Endothelial cell of umbilical vein (primary cell): ENCODE results near the gene SERPINE1. TPM values are rescaled to one million over a fixed set of nuclear protein-coding genes. Genes with fewer than 3 reads are reported as not detected.
"Not testable (repeated sequence)": the region's sequence is repeated elsewhere in the genome, so short reads cannot be mapped to it uniquely, and the experiment has no call there.

Experiments
- BruUV-seq: library from RNA; stranded (reverse); fragments of 400-500 nt; replicated peaks from 2 replicates; lab custom pipeline; 2021; lab: Mats Ljungman, UMichigan
- CTCF ChIA-PET: fragments of 300-600, 350-600 bp; sonication (Branson Sonifier 250); formaldehyde crosslinking; loops from one replicate; lab custom pipeline; 2021; ENCODE audit warnings: antibody characterized with exemption, inconsistent platforms; lab: Charles Lee
- POLR2A ChIA-PET: fragments of 300-600, 350-600 bp; sonication (Branson Sonifier 250); formaldehyde crosslinking; loops from one replicate; lab custom pipeline; 2021; ENCODE audit warnings: antibody characterized with exemption, inconsistent platforms; lab: Charles Lee
- DNase-seq: peaks from one replicate; pipeline ENCODE4 v3.0.0-alpha.2; 2011; ENCODE audit warnings: low read depth, low spot score
- FAIRE-seq: peaks from 2 replicates; lab custom pipeline; 2011; peaks lifted over from hg19 to GRCh38; lab: Jason Lieb, UNC
- H2AFZ ChIP-seq: 2 replicates; pipeline ENCODE4 v1.6.0; 2012; ENCODE audit warnings: low read depth, low read length, control low read depth, inconsistent platforms
- H3K27ac ChIP-seq: 2 replicates; pipeline ENCODE4 v1.5.1; 2011; ENCODE audit warnings: low read depth, mild to moderate bottlenecking, control low read depth, low read length, moderate library complexity; ENCODE audit not compliant: insufficient read depth
- H3K27me3 ChIP-seq, 2 experiments: 2 replicates each; pipeline versions ENCODE4 v1.6.0 to v1.6.1; 2011; ENCODE audit warnings: low read length in 2 of 2, mixed read lengths in 1 of 2; ENCODE audit not compliant: control insufficient read depth in 2 of 2, insufficient read depth in 2 of 2
- H3K36me3 ChIP-seq, 2 experiments: 2 replicates in 1 of 2; 3 replicates in 1 of 2; pipeline ENCODE4 v1.5.1; 2011; ENCODE audit warnings: low read length in 2 of 2, mild to moderate bottlenecking in 1 of 2, moderate library complexity in 1 of 2; ENCODE audit not compliant: control insufficient read depth in 2 of 2, insufficient read depth in 2 of 2; ENCODE audit errors: extremely low read depth in 1 of 2
- H3K4me1 ChIP-seq: 3 replicates; pipeline ENCODE4 v1.5.1; 2011; ENCODE audit warnings: mild to moderate bottlenecking, low read length; ENCODE audit not compliant: control insufficient read depth, insufficient read depth; ENCODE audit errors: extremely low read depth
- H3K4me2 ChIP-seq: 2 replicates; pipeline ENCODE4 v1.6.1; 2011; ENCODE audit warnings: low read length, control low read depth, mixed read lengths; ENCODE audit not compliant: insufficient read depth
- H3K4me3 ChIP-seq, 3 experiments: fragments of 200-600 bp in 1 of 3; sonication (generic), shearing (Covaris generic) in 1 of 3; replicated peaks in 1 of 3; 2 replicates each; pipeline ENCODE4 v1.5.1; 2011 to 2016; ENCODE audit warnings: control low read depth in 3 of 3, low read length in 3 of 3, mild to moderate bottlenecking in 2 of 3, inconsistent platforms in 1 of 3, low read depth in 1 of 3, moderate library complexity in 1 of 3; ENCODE audit not compliant: insufficient read depth in 1 of 3
- H3K79me2 ChIP-seq: 2 replicates; pipeline ENCODE4 v1.6.0; 2012; ENCODE audit warnings: low read length, inconsistent platforms; ENCODE audit not compliant: control insufficient read depth, insufficient read depth
- H3K9ac ChIP-seq: replicated peaks from 2 replicates; pipeline ENCODE3; 2011; ENCODE audit warnings: low read length, control low read depth; ENCODE audit not compliant: insufficient read depth; ENCODE audit errors: extremely low read depth
- H3K9me1 ChIP-seq: replicated peaks from 3 replicates; pipeline ENCODE4 v1.6.0; 2011; ENCODE audit warnings: mild to moderate bottlenecking, low read length; ENCODE audit not compliant: control insufficient read depth, insufficient read depth; ENCODE audit errors: extremely low read depth
- H3K9me3 ChIP-seq: replicated peaks from 2 replicates; pipeline ENCODE4 v1.5.1; 2012; ENCODE audit warnings: low read length, inconsistent platforms; ENCODE audit not compliant: control insufficient read depth, insufficient read depth
- H4K20me1 ChIP-seq: replicated peaks from 2 replicates; pipeline ENCODE3; 2011; ENCODE audit warnings: mild to moderate bottlenecking, low read length; ENCODE audit not compliant: control insufficient read depth, insufficient read depth; ENCODE audit errors: extremely low read depth
- CTCF ChIP-seq, 2 donors: IDR thresholded peaks; 1 replicate in 1 of 2; 2 replicates in 1 of 2; pipeline ENCODE4 v1.5.1; 2011; ENCODE audit warnings: low read length in 2 of 2, mild to moderate bottlenecking in 2 of 2, moderate library complexity in 2 of 2, control low read depth in 1 of 2, inconsistent platforms in 1 of 2, low read depth in 1 of 2; ENCODE audit not compliant: insufficient read depth in 1 of 2; ENCODE audit errors: extremely low read depth in 1 of 2
- EZH2 ChIP-seq: IDR thresholded peaks from 2 replicates; pipeline ENCODE4 v1.6.1; 2012; ENCODE audit warnings: borderline replicate concordance, low read depth, mild to moderate bottlenecking, moderate library complexity, low read length, inconsistent platforms; ENCODE audit not compliant: severe bottlenecking
- FOS ChIP-seq: IDR thresholded peaks from 2 replicates; pipeline ENCODE4 v1.6.1; 2011; ENCODE audit warnings: mild to moderate bottlenecking, low read length, moderate library complexity, borderline replicate concordance; ENCODE audit not compliant: insufficient read depth
- MAX ChIP-seq: IDR thresholded peaks from 2 replicates; pipeline ENCODE4 v1.6.1; 2011; ENCODE audit not compliant: insufficient read depth, insufficient read length
- MYC ChIP-seq: IDR thresholded peaks from one replicate; pipeline ENCODE4 v1.6.1; 2011; ENCODE audit warnings: mild to moderate bottlenecking, low read depth, low read length
- POLR2A ChIP-seq: IDR thresholded peaks from 2 replicates; pipeline ENCODE4 v1.6.1; 2012; ENCODE audit warnings: low read depth, mild to moderate bottlenecking, control low read depth, low read length
- POLR2AphosphoS5 ChIP-seq: IDR thresholded peaks from 2 replicates; pipeline ENCODE4 v1.6.1; 2012; ENCODE audit warnings: low read depth, mild to moderate bottlenecking, control low read depth, low read length, moderate library complexity; ENCODE audit not compliant: insufficient read depth
- dilution Hi-C: fragments of 300-500 bp; cut with MboI; formaldehyde crosslinking; loops from one replicate; pipeline ENCODE4 v1.15.0; 2019; ENCODE audit warnings: low sequenced_read_pairs; ENCODE audit not compliant: extremely low pct_ligation_motif_present
- intact Hi-C: fragments of 100-400 bp; cut with micrococcal nuclease; formaldehyde crosslinking; loops from one replicate; pipeline ENCODE4 v1.10.0; 2022
- polyA plus RNA-seq, 4 experiments: library from polyadenylated mRNA; depleted of rRNA in 3 of 4; stranded (reverse) in 3 of 4; unstranded in 1 of 4; fragments of >200 nt; gene quantifications; 2 replicates each; pipeline versions ENCODE4 v1.2.1 to v1.2.3, GENCODE V29; 2011 to 2012; ENCODE audit warnings: missing spikeins in 1 of 4
- total RNA-seq: library from RNA; stranded (reverse); gene quantifications from 2 replicates; pipeline ENCODE4 v1.2.3, GENCODE V29; 2021

Gene SERPINE1
- total and polyA plus RNA-seq, 2 donors (not counting 3 experiments of a cell fraction or from before 2014, with no cell fraction given) = 2,296 to 4,637 TPM

DNA sequence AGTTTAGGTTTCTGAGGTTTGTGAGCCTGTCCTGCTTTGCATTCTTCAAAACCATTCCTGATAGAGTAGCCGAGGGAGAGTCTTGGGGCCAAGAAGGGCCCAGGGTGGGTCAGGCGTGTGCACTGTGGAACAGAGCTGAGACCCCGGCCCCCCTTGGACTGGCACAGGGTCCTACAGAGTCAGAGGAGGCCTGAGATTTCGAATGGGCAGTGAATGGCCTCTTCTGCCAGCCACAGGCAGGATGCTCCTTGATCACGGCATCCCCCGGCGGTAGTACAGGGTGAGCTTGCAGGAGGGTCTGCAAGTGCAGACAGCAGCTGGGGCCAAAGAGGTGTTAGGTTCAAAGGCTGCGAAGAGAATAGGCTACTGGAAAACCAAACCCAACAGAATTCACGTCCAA lies 37.0 kb upstream of the SERPINE1 start:
- no peak overlapping the region for H3K4me2 ChIP-seq
- no peak for DNase-seq
- TF ChIP-seq POLR2A (no peak), FOS (no peak), CTCF (IDR thresholded peaks at IDR 0.05; ENCODE audit: extremely low read depth in 1 of 2, insufficient read depth in 1 of 2, low read depth in 1 of 2, low read length in 2 of 2) (no peak), MYC (no peak), EZH2 (no peak), POLR2AphosphoS5 (no peak), MAX (no peak)
- no peaks in the 10 kb centered on the region for H3K27me3 ChIP-seq
- peaks cover 21% of the 10 kb centered on the region for H3K4me1 ChIP-seq
- POLR2A ChIA-PET = interaction anchor here (1.0 to 1.1 kb wide), 2 partner anchors 37 to 44 kb away, joined by 3 to 4 read pairs; partner anchors contain the start of gene SERPINE1
- no peak for FAIRE-seq
- no peaks in the 10 kb centered on the region for H4K20me1 ChIP-seq
- no peaks in the 10 kb centered on the region for H3K9me3 ChIP-seq
- no peak overlapping the region for H3K27ac ChIP-seq
- peaks cover 0 to 5% of the 10 kb centered on the region in 2 experiments for H3K36me3 ChIP-seq
- H3K79me2 ChIP-seq = peaks cover 37% of the 10 kb centered on the region
- CTCF ChIA-PET = interaction anchor here (1.0 kb wide), 1 partner anchor 48 kb away, joined by 3 read pairs; no protein-coding TSS in a partner anchor
- no peaks in the 10 kb centered on the region for H3K9me1 ChIP-seq
- no peak overlapping the region for H3K9ac ChIP-seq
- intact Hi-C loops (no loop called here), dilution Hi-C loops (no loop called here)
- no peak overlapping the region for H3K4me3 ChIP-seq
- H2AFZ ChIP-seq = no peak overlapping the region
- BruUV-seq = no TSS peak

GRCh38 chr7:101092266-101092905 lies 34.5 kb upstream of the SERPINE1 start:
- H2AFZ ChIP-seq, intact Hi-C loops, CTCF ChIA-PET, H3K4me2 ChIP-seq, H3K9me3 ChIP-seq, dilution Hi-C loops, BruUV-seq, H3K27me3 ChIP-seq, H3K27ac ChIP-seq, H3K36me3 ChIP-seq, H3K9ac ChIP-seq, POLR2A ChIA-PET, H3K9me1 ChIP-seq, FAIRE-seq, DNase-seq, H4K20me1 ChIP-seq, H3K4me3 ChIP-seq: not testable (repeated sequence)
- Histone ChIP-seq H3K79me2 (peaks cover 26% of the 10 kb centered on the region), H3K4me1 (peaks cover 15% of the 10 kb centered on the region)
